Fibroblast of villous mesenchyme (primary cell): ENCODE data around the gene IGSF8. TPM values are rescaled to one million over a fixed set of nuclear protein-coding genes. Genes with fewer than 3 reads are reported as not detected.

ENCODE experiments used
- DNase-seq: peaks from one replicate; pipeline ENCODE4 v3.0.0-alpha.2; 2010; ENCODE audit warnings: low read depth
- H3K4me3 ChIP-seq: 2 replicates; pipeline ENCODE4 v1.5.1; 2011; ENCODE audit warnings: low read depth, mild to moderate bottlenecking, low read length
- total RNA-seq: library from RNA; depleted of rRNA; stranded (reverse); fragments of >200 nt; gene quantifications from 2 replicates; pipeline ENCODE4 v1.2.3, GENCODE V29; 2012
- TF ChIP-seq, protein P1 (sequence below): IDR thresholded peaks from 2 replicates; pipeline ENCODE4 v1.5.1; 2012; ENCODE audit warnings: low read depth, mild to moderate bottlenecking, low read length; ENCODE audit not compliant: insufficient read depth

IGSF8 gene
- total RNA-seq, 1 donor = 14.7 TPM

DNA sequence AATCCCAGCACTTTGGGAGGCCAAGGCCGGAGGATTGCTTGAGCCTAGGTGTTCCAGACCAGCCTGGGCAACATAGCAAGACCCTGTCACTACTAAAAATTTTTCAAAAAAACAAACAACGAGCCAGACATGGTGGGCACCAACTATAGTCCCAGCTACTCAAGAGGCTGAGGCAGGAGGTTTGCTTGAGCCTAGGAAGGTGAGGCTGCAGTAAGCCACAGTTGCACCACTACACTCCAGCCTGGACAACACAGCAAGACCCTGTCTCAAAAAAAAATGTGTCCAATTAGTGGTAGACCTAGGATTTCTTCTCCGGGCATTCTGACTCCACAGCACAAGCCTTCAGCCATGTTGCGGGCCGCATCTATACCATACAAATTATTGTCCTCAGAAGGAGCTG lies 6.7 kb upstream of the IGSF8 start:
- no peak overlapping the region for H3K4me3 ChIP-seq
- DNase-seq = no peak
- TF ChIP-seq, protein P1, sequence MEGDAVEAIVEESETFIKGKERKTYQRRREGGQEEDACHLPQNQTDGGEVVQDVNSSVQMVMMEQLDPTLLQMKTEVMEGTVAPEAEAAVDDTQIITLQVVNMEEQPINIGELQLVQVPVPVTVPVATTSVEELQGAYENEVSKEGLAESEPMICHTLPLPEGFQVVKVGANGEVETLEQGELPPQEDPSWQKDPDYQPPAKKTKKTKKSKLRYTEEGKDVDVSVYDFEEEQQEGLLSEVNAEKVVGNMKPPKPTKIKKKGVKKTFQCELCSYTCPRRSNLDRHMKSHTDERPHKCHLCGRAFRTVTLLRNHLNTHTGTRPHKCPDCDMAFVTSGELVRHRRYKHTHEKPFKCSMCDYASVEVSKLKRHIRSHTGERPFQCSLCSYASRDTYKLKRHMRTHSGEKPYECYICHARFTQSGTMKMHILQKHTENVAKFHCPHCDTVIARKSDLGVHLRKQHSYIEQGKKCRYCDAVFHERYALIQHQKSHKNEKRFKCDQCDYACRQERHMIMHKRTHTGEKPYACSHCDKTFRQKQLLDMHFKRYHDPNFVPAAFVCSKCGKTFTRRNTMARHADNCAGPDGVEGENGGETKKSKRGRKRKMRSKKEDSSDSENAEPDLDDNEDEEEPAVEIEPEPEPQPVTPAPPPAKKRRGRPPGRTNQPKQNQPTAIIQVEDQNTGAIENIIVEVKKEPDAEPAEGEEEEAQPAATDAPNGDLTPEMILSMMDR = no peak

DNA sequence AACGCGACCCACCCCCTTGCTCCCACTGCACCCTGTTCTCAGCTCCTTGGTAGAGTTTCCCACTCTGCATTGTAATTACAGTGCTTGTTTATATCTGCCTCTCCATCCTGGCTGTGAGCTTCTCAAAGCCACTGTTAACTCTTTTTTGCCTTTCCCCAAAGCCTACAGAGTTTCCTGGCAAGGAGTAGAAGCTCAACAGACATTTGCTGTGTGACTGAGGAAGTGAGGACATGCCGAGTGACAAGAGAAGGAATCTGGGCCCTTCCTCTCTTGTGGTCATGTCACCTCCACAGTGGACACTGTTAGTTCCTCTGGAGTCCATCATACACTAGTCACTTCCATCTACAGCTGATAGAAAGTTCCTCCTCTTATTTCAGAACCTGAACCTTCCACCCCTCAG lies 6.1 kb upstream of the IGSF8 start:
- no peak overlapping the region for H3K4me3 ChIP-seq
- DNase-seq = no peak
- TF ChIP-seq, protein P1 = no peak

DNA sequence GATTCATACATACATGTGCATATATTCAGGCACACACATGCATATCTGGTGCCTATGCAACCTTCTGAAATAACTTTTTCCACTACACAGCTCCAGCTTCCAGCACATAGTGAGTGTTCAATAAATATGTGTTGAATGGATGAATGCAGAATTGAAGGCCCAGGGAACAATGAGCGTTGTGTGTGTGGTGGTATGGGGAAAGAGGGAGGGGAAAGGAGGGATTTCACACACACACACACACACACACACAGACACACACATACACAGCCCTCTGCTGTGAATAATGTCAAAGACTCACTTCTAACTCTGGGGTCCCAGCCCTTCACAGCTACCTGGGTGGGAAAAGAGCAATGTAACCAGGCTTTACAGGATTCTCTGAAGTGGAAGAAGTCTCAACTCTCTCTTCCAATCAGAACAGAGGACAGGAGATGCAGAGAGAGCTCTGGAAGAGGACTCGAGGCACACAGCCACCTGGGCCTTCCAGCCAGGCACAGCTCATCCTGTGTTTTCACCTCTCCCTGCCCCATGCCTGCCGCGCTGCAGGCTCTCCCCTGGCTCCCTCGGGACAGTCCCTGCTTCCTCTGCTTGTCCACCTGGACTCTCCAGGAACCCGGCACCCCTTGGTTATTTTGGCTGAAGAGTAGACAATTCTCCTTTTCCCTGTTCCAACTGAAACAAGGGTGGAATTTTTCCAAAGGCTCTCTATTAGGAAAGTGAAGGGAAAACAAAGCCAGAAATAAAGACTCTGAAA lies 5.4 kb upstream of the IGSF8 start:
- no peak for DNase-seq
- TF ChIP-seq, protein P1 = no peak
- H3K4me3 ChIP-seq = no peak overlapping the region

DNA sequence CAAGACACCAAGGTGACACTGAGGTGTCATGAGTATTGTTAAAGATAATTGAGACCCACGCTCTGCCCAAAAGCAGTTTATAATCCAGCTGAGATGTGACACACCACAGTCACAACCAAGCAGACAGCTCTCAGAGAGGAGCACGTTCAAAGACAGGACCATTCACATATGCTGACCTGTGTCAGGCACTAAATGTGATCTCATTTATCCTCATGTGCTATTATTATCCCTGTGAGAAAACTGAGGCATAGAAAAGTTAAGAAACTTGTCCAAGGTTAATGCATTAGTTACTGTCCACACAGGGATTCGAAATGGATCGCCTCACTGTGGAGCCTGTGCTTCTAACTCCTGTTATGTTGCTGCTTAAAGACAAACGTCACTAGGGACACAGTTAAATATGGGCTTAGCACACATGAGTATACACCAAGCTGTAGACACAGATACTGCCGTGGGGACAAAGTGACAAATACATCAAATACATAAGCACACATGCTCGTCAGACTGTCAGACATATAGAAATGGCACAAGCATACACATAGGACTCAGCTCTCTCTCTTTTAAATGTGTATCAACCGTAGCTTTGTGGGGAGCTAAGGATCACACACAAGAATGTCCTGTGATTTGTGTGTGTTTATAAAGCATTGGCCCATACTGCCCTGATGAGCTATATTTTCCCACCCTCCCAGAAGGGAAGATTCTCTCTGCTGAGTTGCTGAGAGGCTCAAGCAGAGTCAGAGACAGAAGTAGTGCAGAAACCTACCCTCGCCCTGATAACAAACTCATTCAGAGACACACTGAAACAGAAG lies 3.5 kb upstream of the IGSF8 start:
- peak; percentile 20 for DNase-seq
- H3K4me3 ChIP-seq = no peak overlapping the region
- TF ChIP-seq, protein P1 = no peak

DNA sequence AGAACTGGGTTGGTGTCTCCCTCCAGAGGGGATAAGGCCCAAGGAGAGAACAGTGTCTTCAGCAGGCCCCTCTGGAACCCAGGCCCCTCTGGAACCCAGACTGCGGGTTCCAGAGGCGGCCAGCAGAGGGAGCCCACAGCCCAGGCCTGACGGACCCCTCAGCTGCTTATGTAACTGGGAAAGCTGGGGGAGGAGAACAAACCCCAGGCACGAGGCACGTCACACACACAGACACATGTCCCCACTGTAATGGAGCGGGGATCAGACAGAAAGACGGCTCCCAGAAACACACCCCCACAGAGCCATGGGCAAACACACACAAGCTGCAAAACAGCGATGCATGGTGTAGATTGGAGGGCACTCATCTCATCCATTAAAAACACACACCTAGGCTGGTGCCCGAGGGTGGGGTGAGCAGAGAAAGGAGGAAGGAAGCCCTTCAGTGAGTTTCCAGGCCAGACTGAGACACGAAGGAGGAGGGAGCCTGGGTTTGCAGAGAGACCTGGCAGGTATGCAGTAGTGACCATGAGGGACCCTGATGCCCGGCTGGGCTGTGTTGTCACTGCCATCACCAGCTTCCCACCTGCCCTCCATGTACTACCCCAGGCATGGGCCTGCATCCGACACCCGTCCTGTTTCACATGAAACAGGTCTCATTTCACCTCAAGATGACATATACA lies 2.8 kb upstream of the IGSF8 start:
- H3K4me3 ChIP-seq = no peak overlapping the region
- TF ChIP-seq, protein P1 = peak; percentile 98
- peak; percentile 69 for DNase-seq

DNA sequence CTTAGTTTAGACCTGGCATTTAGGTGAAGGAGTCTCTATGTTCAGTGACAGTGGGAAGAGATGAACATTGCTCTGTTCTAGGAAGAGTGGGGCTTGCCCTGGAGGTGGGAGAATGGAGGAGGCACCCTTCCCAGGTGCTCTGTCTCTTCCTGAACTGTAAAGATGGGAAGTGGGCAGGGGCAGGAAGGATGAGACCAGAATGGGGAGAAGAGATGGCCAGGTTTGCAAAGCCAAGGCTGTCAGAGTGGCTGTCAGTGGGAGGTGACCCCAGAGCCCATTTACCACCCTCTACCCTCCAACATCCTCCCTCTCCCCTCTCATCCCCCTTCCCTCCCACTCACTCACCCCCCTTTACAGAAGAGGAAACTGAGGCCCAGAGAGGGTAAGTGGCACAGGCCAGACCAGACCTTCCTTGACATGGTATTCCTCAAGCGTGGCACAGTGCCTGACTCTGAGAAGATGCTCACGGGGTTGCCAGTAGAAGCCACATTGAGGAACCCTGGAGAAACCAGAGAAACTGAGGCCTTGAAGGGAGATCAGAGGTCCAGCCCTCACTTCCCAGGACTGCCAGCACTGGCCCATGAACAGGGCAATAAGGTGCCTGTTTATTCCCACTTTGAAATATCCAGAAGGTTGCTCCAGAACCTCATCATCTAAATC lies 1.4 kb upstream of the IGSF8 start:
- no peak for DNase-seq
- TF ChIP-seq, protein P1 = no peak
- H3K4me3 ChIP-seq = no peak overlapping the region
